Astrocyte of the spinal cord (primary cell): ENCODE measurements around the gene CDK15.
A peak's percentile ranks its signal among the peaks of the same experiment; 100 is the strongest.
"Not testable (repeated sequence)": the region's sequence is repeated elsewhere in the genome, so short reads cannot be mapped to it uniquely, and the experiment has no call there.

ENCODE experiments used
- DNase-seq: peaks from one replicate; pipeline ENCODE4 v3.0.0; 2011; ENCODE audit warnings: low read depth, low spot score
- H3K4me3 ChIP-seq: 2 replicates; pipeline ENCODE4 v1.5.1; 2011; ENCODE audit warnings: low read depth, mild to moderate bottlenecking, low read length, moderate library complexity
- CTCF ChIP-seq: IDR thresholded peaks from 2 replicates; pipeline ENCODE4 v1.5.1; 2012; ENCODE audit warnings: low read depth, mild to moderate bottlenecking, low read length, inconsistent platforms
- in situ Hi-C: cut with HindIII; loops from 2 replicates; pipeline ENCODE4 v1.10.0; 2017; ENCODE audit warnings: low sequenced_read_pairs

Gene CDK15

DNA sequence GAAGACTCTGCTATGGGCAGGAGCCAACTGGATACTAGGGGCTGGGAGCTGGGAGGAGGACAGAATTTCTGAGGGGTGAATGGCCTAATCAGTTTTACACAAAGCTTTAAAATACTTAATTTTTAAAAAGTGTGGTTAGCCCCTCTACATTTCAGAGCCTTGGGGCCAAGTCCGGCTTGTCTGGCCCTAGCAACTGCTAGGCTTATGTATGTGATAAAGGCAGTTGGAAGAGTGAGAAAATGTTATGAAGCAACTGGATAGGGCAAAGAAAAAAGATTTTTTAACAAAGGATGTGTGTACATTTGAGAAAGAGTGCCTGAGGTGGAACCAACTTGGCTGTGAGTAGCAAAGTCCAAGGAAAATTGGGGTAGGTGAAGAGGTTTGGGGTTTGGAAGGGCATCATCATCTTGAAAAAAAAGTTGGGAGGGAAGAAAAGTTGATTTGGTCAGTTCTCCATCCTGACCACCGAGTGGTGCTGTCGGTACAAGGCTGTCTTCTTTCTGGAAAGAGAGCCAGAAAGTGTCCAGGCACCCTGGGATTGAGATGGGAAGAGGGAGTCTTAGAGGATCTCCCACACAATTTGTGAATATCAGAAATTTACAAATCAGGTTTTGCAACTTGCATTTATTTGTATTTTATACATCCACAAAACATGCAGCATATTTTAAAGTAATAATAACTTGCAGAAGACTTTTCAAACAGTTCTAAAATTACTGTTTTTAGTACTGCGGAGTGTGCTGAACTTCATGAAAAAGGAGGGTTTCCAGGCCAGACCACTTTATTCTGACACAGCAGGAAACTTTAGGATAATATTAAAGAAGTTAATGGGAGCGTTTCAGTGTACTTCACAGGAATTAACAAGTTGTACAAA, 10.5 kb upstream of the CDK15 start:
- peak; percentile 72 for DNase-seq

GRCh38 chr2:201796478-201796865, 9.9 kb upstream of the CDK15 start:
- no peak for TF ChIP-seq CTCF
- no peak for DNase-seq
- no peak overlapping the region for H3K4me3 ChIP-seq
- in situ Hi-C loops = no loop called here

More for the DNA sequence above, 10.5 kb upstream of the CDK15 start:
- peak; percentile 78 for TF ChIP-seq CTCF
- no peak overlapping the region for H3K4me3 ChIP-seq
- in situ Hi-C loops = no loop called here

- H3K4me3 ChIP-seq = no peak overlapping the region
- in situ Hi-C loops = no loop called here
- peak; percentile 89 for DNase-seq
- TF ChIP-seq CTCF = no peak
These were observed 9.0 kb upstream of the CDK15 start for GRCh38 chr2:201797175-201797840.

- DNase-seq = peak; percentile 95
- TF ChIP-seq CTCF = no peak
- in situ Hi-C loops = no loop called here
- no peak overlapping the region for H3K4me3 ChIP-seq
These were observed 8.0 kb upstream of the CDK15 start for GRCh38 chr2:201798252-201798913.

- peak; percentile 76 for TF ChIP-seq CTCF
- H3K4me3 ChIP-seq, in situ Hi-C loops: not testable (repeated sequence)
- peak; percentile 70 for DNase-seq
These were observed 7.4 kb upstream of the CDK15 start for GRCh38 chr2:201798914-201799285.

DNA sequence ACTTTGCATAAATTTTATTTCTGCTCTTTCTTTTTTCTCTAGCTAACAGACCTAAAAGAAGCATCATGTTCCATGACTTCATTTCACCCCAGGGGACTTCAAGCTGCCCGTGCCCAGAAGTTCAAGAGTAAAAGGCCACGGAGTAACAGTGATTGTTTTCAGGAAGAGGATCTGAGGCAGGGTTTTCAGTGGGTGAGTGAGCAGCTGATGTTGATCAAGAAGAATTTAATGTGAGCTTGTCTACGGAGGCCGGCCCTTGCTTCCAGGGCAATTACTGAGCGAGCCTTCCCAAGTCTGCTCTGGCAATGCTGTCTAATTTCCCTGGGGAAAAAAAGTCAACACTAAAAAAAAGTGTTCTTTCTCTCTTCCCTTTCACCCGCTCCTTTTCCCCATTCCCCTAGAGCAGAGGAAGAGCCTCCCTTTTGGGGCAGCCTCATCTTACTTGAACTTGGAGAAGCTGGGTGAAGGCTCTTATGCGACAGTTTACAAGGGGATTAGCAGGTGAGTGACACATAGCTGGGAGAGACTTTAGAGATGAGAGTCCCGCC, 1.2 kb downstream of the CDK15 start:
- no peak overlapping the region for H3K4me3 ChIP-seq
- peak; percentile 86 for DNase-seq
- in situ Hi-C loops = no loop called here
- TF ChIP-seq CTCF = no peak
